ENCODE data around the gene LTBP4.
"Not testable (repeated sequence)": the region's sequence is repeated elsewhere in the genome, so short reads cannot be mapped to it uniquely, and the experiment has no call there.

The LTBP4 gene

GRCh38 chr19:40638327-40638726, 37.2 kb downstream of the LTBP4 start:
- Histone ChIP-seq H3K4me1 (ENCODE audit: control insufficient read depth, insufficient read depth, low read length) (peaks cover 3% of the 10 kb centered on the region), H3K4me3 (ENCODE audit: low read length) (no peak overlapping the region), H3K9ac (ENCODE audit: low read length) (no peak overlapping the region), H3K27me3 (ENCODE audit: control insufficient read depth, insufficient read depth, low read length) (no peaks in the 10 kb centered on the region), H3K36me3 (ENCODE audit: control insufficient read depth, insufficient read depth, low read length) (no peaks in the 10 kb centered on the region), H3K27ac (ENCODE audit: low read depth, low read length) (no peak overlapping the region)

- H3K4me3 ChIP-seq (ENCODE audit: low read length): no peak overlapping the region
- H3K36me3 ChIP-seq (ENCODE audit: control insufficient read depth, insufficient read depth, low read length): no peaks in the 10 kb centered on the region
- no peak overlapping the region for H3K9ac ChIP-seq (ENCODE audit: low read length)
- H3K4me1 ChIP-seq (ENCODE audit: control insufficient read depth, insufficient read depth, low read length): no peaks in the 10 kb centered on the region
- H3K27ac ChIP-seq (ENCODE audit: low read depth, low read length): no peak overlapping the region
- H3K27me3 ChIP-seq (ENCODE audit: control insufficient read depth, insufficient read depth, low read length): no peaks in the 10 kb centered on the region
These were observed 38.4 kb downstream of the LTBP4 start for GRCh38 chr19:40639638-40639982.

GRCh38 chr19:40640744-40641143, 39.6 kb downstream of the LTBP4 start:
- Histone ChIP-seq H3K27me3 (ENCODE audit: control insufficient read depth, insufficient read depth, low read length) (no peaks in the 10 kb centered on the region), H3K27ac (ENCODE audit: low read depth, low read length) (no peak overlapping the region), H3K4me3 (ENCODE audit: low read length) (no peak overlapping the region)

GRCh38 chr19:40641281-40641680, 40.1 kb downstream of the LTBP4 start:
- no peak overlapping the region for H3K4me3 ChIP-seq (ENCODE audit: low read length)
- peaks cover 8% of the 10 kb centered on the region for H3K4me1 ChIP-seq (ENCODE audit: control insufficient read depth, insufficient read depth, low read length)
- no peak overlapping the region for H3K27ac ChIP-seq (ENCODE audit: low read depth, low read length)
- H3K9ac ChIP-seq (ENCODE audit: low read length): no peak overlapping the region
- H3K27me3 ChIP-seq (ENCODE audit: control insufficient read depth, insufficient read depth, low read length): no peaks in the 10 kb centered on the region
- no peaks in the 10 kb centered on the region for H3K36me3 ChIP-seq (ENCODE audit: control insufficient read depth, insufficient read depth, low read length)

More at GRCh38 chr19:40640744-40641143, 39.6 kb downstream of the LTBP4 start:
- Histone ChIP-seq H3K9ac (ENCODE audit: low read length) (no peak overlapping the region), H3K4me1 (ENCODE audit: control insufficient read depth, insufficient read depth, low read length) (peaks cover 7% of the 10 kb centered on the region), H3K36me3 (ENCODE audit: control insufficient read depth, insufficient read depth, low read length) (no peaks in the 10 kb centered on the region)

- no peaks in the 10 kb centered on the region for H3K36me3 ChIP-seq (ENCODE audit: control insufficient read depth, insufficient read depth, low read length)
- H3K4me3 ChIP-seq (ENCODE audit: low read length): no peak overlapping the region
- no peak overlapping the region for H3K9ac ChIP-seq (ENCODE audit: low read length)
- peaks cover 12% of the 10 kb centered on the region for H3K4me1 ChIP-seq (ENCODE audit: control insufficient read depth, insufficient read depth, low read length)
- no peak overlapping the region for H3K27ac ChIP-seq (ENCODE audit: low read depth, low read length)
- H3K27me3 ChIP-seq (ENCODE audit: control insufficient read depth, insufficient read depth, low read length): no peaks in the 10 kb centered on the region
These were observed 41.0 kb downstream of the LTBP4 start for GRCh38 chr19:40642051-40642706.

GRCh38 chr19:40642757-40643305, 41.7 kb downstream of the LTBP4 start:
- Histone ChIP-seq H3K9ac (ENCODE audit: low read length) (no peak overlapping the region), H3K27me3 (ENCODE audit: control insufficient read depth, insufficient read depth, low read length) (no peaks in the 10 kb centered on the region), H3K4me1 (ENCODE audit: control insufficient read depth, insufficient read depth, low read length) (peaks cover 12% of the 10 kb centered on the region), H3K36me3 (ENCODE audit: control insufficient read depth, insufficient read depth, low read length) (no peaks in the 10 kb centered on the region), H3K27ac (ENCODE audit: low read depth, low read length) (no peak overlapping the region), H3K4me3 (ENCODE audit: low read length) (no peak overlapping the region)

- H3K36me3 ChIP-seq (ENCODE audit: control insufficient read depth, insufficient read depth, low read length): no peaks in the 10 kb centered on the region
- H3K27ac ChIP-seq (ENCODE audit: low read depth, low read length): peak overlapping the region; percentile 91
- peaks cover 18% of the 10 kb centered on the region for H3K4me1 ChIP-seq (ENCODE audit: control insufficient read depth, insufficient read depth, low read length)
- no peak overlapping the region for H3K9ac ChIP-seq (ENCODE audit: low read length)
- H3K4me3 ChIP-seq (ENCODE audit: low read length): no peak overlapping the region
- H3K27me3 ChIP-seq (ENCODE audit: control insufficient read depth, insufficient read depth, low read length): no peaks in the 10 kb centered on the region
These were observed 45.6 kb downstream of the LTBP4 start for GRCh38 chr19:40646743-40647254.

GRCh38 chr19:40649903-40650675, 48.9 kb downstream of the LTBP4 start:
- H3K27ac ChIP-seq (ENCODE audit: low read depth, low read length): not testable (repeated sequence)

GRCh38 chr19:40650749-40651305, 49.7 kb downstream of the LTBP4 start:
- Histone ChIP-seq H3K36me3 (ENCODE audit: control insufficient read depth, insufficient read depth, low read length) (no peaks in the 10 kb centered on the region), H3K4me1 (ENCODE audit: control insufficient read depth, insufficient read depth, low read length) (peaks cover 11% of the 10 kb centered on the region), H3K4me3 (ENCODE audit: low read length) (no peak overlapping the region), H3K27me3 (ENCODE audit: control insufficient read depth, insufficient read depth, low read length) (no peaks in the 10 kb centered on the region), H3K9ac (ENCODE audit: low read length) (no peak overlapping the region), H3K27ac (ENCODE audit: low read depth, low read length) (peak overlapping the region; percentile 61)

More at GRCh38 chr19:40649903-40650675, 48.9 kb downstream of the LTBP4 start:
- H3K4me1 ChIP-seq (ENCODE audit: control insufficient read depth, insufficient read depth, low read length): peaks cover 15% of the 10 kb centered on the region
- H3K27me3 ChIP-seq (ENCODE audit: control insufficient read depth, insufficient read depth, low read length); H3K36me3 ChIP-seq (ENCODE audit: control insufficient read depth, insufficient read depth, low read length); H3K9ac ChIP-seq (ENCODE audit: low read length); H3K4me3 ChIP-seq (ENCODE audit: low read length): not testable (repeated sequence)

GRCh38 chr19:40652303-40652702, 51.1 kb downstream of the LTBP4 start:
- H3K36me3 ChIP-seq (ENCODE audit: control insufficient read depth, insufficient read depth, low read length); H3K4me3 ChIP-seq (ENCODE audit: low read length); H3K4me1 ChIP-seq (ENCODE audit: control insufficient read depth, insufficient read depth, low read length); H3K9ac ChIP-seq (ENCODE audit: low read length); H3K27ac ChIP-seq (ENCODE audit: low read depth, low read length); H3K27me3 ChIP-seq (ENCODE audit: control insufficient read depth, insufficient read depth, low read length): not testable (repeated sequence)

GRCh38 chr19:40655684-40656083, 54.5 kb downstream of the LTBP4 start:
- H3K9ac ChIP-seq (ENCODE audit: low read length); H3K36me3 ChIP-seq (ENCODE audit: control insufficient read depth, insufficient read depth, low read length); H3K4me3 ChIP-seq (ENCODE audit: low read length); H3K27ac ChIP-seq (ENCODE audit: low read depth, low read length); H3K27me3 ChIP-seq (ENCODE audit: control insufficient read depth, insufficient read depth, low read length); H3K4me1 ChIP-seq (ENCODE audit: control insufficient read depth, insufficient read depth, low read length): not testable (repeated sequence)

- Histone ChIP-seq H3K36me3 (ENCODE audit: control insufficient read depth, insufficient read depth, low read length) (no peaks in the 10 kb centered on the region), H3K27ac (ENCODE audit: low read depth, low read length) (no peak overlapping the region), H3K4me3 (ENCODE audit: low read length) (no peak overlapping the region), H3K9ac (ENCODE audit: low read length) (no peak overlapping the region), H3K27me3 (ENCODE audit: control insufficient read depth, insufficient read depth, low read length) (no peaks in the 10 kb centered on the region), H3K4me1 (ENCODE audit: control insufficient read depth, insufficient read depth, low read length) (no peaks in the 10 kb centered on the region)
These were observed 56.9 kb downstream of the LTBP4 start for GRCh38 chr19:40658031-40658430.
